HG03520 (cell line): Measurements from ENCODE around the gene TANGO6.

ENCODE experiments used
- ATAC-seq: cut with Tn5 transposase; IDR thresholded peaks from one replicate; pipeline ENCODE4 v1.9.1; 2021; ENCODE audit warnings: mild to moderate bottlenecking, moderate library complexity; ENCODE audit not compliant: unreplicated experiment

Gene TANGO6

GRCh38 chr16:68907297-68907696 lies 64.0 kb downstream of the TANGO6 start:
- ATAC-seq, result no peak

DNA sequence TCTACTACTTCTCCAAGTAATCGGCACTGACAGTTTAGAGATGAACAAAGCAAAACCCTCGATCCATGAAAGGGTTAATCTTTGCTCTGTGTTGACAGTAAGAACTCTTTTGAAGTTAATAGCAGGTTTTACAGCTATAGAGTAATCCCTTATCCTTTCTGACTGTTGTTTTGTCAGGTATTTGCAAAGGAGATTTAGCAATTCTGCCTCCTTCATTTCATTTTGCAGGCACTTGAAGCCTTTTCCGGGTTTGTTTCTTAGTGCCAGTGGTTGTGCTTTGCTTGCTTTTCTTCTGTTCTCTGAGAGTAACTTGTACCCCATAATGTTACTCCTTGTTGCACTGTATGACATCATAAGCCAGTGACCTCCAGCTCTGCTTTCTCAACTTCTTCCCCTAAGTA lies 64.5 kb downstream of the TANGO6 start:
- no peak for ATAC-seq

DNA sequence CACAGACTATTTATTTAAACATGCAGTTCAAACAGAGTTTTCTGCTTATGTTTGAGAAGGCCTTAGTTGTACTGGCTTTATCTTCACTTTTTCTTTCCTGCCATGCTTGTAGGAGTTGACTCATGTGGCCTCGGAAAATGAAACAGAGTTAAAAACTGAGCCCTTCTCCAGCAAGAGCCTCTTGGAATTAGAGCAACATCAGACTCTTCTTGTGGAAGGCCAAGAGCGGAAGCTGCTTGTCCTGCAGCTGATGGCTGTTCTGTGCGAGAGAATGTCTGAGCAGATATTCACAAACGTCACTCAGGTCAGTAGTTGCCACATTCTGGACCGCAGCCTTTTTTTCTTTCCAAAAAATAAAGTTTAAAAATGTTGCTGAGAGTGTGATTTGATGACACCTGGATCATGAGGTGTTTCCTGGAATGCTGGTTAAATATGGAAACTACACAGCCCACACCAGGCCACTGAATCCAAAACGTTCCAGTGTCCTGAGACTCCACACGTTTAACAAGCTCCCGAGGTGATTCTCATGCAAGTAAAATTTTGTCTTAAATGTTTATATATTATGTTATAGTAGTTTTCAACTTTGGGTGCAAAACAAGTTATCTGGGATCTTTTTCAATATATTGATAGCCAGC lies 65.9 kb downstream of the TANGO6 start:
- no peak for ATAC-seq

DNA sequence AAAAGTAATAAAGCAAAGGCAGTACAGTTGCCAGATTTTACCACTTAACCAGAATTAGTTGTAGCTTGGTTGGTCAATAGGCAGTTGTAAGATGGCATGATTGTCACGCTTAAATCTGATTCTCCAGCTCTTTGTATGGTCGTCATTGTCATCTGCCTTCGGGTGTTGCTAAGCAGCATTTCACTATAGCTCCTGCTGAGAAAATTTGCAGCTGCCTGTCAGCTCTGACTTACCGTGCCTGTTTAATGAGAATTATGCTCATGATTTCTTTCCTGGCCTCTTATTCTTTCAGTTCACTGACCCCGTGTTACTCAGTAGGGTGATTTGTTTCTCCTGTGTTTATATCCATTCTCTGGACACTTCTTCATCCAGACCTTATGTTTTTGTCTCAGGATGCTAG lies 66.7 kb downstream of the TANGO6 start:
- ATAC-seq, result no peak

GRCh38 chr16:68915589-68915988 lies 72.3 kb downstream of the TANGO6 start:
- ATAC-seq, result no peak

DNA sequence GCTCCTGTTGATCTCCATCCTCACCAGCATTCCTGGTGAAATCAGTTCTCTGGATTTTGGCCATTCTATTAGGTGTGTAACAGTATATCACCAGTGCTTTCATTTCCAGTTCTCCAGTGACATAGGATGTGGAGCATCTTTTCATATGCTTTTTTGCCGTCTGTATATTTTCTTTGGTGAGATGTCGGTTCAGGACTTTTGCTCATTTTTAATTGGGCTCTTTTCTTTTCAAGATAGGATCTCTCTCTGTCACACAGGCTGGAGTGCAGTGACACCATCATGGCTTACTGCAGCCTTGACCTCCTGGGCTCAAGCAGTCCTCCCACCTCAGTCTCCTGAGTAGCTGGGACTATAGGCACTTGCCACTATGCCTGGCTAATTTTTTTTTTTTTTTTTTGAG lies 74.2 kb downstream of the TANGO6 start:
- ATAC-seq, result no peak

DNA sequence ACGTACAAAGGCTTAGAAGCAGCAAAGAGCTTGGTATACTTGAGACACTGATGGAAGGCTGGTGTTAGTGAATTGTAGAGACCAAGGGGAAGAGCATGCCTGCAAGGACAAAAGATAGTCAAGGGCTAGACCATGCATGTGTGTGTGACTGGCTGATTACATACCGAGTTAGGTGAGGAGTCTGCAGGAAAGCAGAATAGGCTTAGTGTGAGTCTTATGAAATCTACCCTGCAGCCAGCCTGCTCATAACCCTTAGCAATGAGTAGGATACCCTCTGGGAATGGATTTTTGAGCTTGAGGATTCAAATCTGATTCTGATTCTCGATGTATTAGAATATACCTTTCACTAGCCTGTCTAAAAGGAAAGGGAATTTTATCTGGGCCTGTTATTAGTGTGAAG lies 77.0 kb downstream of the TANGO6 start:
- ATAC-seq, result no peak

GRCh38 chr16:68921637-68922036 lies 78.3 kb downstream of the TANGO6 start:
- ATAC-seq, result no peak

GRCh38 chr16:68923116-68923515 lies 79.8 kb downstream of the TANGO6 start:
- no peak for ATAC-seq

DNA sequence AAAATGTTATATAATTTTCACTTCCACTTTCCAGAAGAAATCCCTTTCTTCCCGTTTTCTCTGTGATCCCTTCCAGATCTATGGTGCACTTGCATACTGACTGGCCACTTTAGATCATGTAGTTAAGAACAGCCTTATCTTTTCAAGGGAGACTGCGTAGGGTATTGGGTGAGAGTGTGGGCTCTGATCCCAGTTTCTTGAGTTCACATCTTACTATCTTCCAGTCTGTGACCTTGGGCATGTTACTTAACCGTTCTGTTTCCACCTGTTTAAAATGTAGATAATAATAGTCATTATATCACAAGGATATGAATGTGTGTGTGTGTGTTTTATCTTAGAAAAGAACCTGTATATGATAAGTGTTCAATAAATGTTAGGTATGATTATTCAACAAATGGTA lies 83.7 kb downstream of the TANGO6 start:
- no peak for ATAC-seq

GRCh38 chr16:68931196-68931595 lies 87.9 kb downstream of the TANGO6 start:
- no peak for ATAC-seq

DNA sequence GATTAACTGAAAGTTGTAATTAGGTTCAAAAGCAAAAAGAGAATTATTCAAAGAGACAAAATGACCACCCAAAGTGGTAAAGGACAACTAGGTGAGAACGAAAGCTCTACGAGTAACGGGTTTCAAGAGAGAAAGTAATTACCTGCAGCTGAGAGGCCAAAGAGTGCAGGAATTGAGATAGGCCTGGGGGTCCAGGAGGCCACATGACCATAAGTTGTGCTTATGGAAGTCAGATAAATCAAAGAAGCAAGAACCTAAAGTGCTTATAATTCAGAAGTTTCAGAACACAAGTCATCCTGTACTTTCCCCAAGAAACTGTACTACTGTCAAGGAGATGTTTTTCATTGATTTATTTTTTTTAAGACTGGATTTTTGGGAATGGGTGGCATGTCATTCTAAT lies 91.1 kb downstream of the TANGO6 start:
- ATAC-seq, result no peak

DNA sequence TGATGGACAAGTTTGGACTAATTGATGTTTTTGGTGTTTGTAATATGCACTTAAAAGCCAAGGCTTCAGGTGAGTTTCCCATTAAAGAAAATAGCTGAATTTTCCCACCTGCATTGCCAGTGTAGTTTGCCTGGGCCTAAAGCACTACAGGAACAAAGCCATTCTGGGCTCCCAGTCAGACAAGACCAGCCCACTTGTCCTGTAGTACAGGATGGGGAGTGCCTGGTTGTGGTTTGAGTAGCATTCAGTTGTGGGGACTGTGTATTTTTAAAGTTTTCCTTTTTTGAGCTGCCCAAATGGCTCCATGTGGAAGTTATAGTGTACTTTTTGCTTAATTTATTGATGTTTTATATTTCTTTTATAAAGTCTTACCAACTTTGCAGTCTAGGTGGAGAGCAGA lies 91.7 kb downstream of the TANGO6 start:
- ATAC-seq, result no peak

- ATAC-seq, result no peak
These were observed 93.7 kb downstream of the TANGO6 start for GRCh38 chr16:68936736-68937631.

DNA sequence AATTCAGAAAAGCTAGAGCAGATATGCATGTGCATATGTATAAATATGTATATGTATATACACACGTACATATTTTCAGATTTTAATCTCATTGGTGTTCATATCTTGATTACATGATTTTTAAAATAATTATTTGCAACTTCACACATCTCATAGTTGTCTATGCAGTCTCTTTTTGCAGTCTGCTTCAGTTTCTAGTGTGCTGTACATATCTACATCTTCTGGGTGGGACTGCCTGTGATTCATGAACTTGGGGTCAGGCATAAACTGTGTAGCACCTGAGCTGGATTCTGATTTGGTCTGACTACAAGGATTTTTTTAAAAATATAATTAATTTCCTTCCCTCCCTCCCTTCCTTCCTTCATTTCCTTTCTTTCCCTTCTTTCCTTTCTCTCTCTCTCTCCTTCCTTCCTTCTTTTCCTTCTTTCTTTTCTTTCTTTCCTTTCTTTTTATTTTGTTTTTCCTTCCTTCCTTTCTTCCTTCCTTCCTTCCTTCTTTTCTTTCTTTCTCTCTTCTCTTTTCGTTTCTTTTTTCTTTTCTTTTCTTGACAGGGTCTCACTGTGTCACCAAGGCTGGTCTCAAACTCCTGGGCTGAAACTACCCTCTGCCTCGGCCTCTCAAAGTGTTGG lies 96.5 kb downstream of the TANGO6 start:
- no peak for ATAC-seq

DNA sequence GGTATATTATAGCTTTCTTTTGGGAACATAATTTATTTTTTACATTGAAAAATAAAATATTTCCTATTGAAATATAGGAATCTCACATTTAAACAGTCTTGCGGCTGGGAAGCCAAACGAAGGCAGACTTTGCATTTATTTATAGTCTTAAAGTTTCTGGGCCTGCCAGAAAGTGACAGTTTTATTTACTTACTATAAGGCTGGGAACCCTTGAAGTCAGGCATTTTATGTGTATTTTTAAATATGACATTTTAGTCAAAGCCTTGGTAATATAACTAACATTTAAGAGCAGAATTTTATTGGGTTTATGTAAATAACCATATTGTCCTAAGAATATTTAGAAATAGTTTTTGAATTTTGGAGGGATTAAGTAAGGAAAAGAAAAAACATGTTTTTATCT lies 97.5 kb downstream of the TANGO6 start:
- ATAC-seq, result no peak

- ATAC-seq, result no peak
These were observed 100.6 kb downstream of the TANGO6 start for GRCh38 chr16:68943961-68944360.

DNA sequence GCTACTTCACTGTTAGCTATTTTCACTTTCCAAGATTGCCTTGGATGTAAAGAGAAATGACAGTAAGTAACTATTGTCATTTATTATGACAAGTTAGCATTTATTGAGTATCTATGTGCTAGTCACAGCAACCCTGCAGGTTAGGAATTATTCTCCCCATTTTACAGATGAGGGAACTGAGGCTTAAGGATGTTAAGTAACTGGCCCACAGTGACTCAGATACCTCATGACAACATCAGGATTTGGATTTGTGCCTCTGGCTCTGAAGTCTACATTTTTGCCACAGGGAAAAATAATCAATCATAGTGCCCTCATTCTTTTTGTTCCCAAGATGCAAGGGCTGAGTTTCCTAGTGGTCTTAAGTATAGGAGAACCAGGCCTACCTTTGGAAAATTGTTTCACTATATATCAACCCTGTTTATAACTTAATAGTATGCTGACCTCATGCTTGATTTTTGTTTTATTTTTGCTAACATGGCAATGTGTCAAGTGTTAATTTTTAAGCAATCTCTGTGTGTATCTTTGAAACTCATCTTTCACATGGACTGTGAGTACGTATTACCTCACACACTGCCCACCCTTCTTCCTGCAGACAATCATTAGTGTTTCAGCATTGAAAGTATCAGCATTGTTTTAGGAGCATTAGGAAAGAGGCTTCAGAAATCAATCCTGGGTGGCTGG lies 105.0 kb downstream of the TANGO6 start:
- no peak for ATAC-seq

DNA sequence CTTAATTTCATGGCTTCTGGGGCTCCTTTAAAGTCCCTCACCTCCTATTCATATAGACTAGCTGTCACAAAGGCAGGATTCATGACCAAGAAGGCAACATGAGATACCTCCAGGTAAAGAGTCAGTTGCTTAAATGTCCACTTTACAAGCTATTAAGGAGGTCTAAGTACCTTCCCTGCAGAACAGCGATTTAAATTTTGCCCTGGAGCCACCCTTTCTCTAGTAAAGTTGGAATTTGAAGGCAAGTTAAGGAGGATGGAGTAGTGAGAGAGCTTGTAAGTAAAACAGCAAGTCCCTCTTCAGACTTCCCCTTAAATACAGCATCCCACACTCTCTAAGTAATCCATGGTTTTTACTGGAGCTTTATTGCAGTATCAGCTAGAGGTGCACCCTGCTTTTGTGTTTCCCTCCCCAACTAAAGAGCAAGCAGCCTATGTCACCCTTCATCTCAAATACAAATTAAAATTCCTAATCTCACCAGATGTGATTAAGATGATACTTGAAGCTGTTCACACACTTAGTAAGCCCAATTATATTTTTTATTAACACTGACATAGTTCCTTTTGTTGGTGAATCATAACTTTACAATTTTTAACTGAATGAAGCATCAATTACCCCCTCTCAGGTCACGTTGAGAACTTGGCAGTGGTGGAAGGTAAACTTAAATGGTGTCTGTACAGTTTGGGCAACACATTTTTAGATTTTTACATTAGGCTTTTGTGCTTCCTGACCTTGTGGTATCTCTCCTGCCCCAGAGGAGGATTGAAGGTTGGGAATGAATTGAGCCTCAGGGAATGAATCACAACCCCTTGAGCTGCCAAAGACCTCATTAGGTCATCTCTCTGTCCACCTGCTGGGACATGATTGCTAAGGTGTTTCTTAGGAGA lies 108.9 kb downstream of the TANGO6 start:
- no peak for ATAC-seq

GRCh38 chr16:68954911-68955635 lies 111.7 kb downstream of the TANGO6 start:
- no peak for ATAC-seq
